ENCODE measurements around the gene BRD3.
"Not testable (repeated sequence)": the region's sequence is repeated elsewhere in the genome, so short reads cannot be mapped to it uniquely, and the experiment has no call there.

BRD3 gene

DNA sequence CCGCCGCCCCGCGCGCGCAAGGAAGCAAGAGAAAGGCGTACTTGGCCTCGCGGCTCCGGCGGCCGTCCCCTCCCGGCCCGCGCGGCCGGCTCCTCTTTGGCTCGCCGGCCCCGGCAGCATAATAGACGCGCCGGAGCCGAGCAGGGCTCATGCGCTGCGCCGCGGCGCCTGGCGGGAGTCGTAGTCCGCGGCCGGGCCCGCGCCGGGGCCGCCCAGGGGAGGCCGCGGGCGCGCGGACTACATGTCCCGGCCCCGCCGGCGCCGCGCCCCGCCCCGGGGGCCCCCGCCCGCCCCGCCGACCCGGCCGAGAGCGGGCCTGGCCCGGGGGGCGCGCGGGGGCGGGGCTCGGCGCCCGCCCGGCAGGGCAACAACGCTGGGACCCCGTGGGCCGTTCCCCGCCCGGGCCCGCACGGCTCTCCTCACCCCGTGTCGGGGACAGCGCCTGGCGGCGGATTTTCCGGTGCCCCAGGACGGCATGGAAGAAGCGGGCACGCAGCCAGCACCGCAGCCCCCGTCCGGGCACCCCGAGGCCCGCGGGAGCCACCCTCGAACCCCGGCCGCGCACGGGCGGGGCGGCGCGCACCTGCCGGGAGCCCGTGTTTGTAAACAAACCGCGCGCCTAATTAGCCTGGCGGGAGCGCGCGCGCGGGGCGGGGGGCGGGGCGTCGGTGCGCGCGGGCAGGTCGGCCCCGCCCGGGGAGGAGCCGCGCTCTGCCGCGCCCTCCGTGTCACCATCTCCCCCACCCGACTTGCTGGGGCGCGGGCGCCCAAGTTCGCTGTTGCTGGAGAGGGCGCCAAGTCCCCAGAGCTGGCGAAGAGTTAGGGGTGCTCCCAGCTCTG, at the start of gene BRD3:
Gene BRD3 (minus strand): TSS at position 123 of the 840 bp plus-strand sequence. CDS start 14,549 bp downstream, outside the sequence.
- DNase-seq (ENCODE audit: low spot score), result peak; percentile 95

DNA sequence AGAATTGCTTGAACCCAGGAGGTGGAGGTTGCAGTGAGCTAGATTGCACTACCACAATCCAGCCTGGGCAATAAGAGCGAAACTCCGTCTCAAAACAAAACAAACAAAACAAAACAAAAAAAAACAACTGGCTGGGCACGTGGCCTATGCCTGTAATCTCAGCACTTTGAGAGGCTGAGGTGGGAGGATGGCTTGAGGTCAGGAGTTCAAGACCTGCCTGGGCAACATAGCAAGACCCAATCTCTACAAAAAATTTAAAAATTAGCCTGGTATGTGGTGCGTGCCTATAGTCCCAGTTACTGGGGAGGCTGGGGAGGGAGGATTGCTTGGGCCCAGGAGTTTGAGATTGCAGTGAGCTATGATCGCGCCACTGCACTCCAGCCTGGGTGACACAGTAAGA, 44.7 kb upstream of the BRD3 start:
- DNase-seq (ENCODE audit: low spot score), result no peak

DNA sequence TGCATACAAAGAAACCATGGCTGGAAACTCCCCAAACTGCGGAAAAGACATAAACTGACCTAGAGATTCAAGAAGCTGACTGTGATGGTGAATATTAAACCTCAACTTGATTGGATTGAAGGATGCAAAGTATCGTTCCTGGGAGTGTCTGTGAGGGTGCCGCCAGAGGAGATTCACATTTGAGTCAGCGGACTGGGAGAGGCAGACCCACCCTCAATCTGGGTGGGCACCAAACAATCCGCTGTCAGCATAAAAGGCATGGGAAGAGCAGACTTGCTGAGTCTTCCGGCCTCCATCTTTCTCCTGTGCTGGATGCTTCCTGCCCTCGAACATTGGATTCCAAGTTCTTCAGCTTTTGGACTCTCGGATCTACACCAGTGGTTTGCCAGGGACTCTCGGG, 43.2 kb upstream of the BRD3 start:
- DNase-seq (ENCODE audit: low spot score), result no peak

DNA sequence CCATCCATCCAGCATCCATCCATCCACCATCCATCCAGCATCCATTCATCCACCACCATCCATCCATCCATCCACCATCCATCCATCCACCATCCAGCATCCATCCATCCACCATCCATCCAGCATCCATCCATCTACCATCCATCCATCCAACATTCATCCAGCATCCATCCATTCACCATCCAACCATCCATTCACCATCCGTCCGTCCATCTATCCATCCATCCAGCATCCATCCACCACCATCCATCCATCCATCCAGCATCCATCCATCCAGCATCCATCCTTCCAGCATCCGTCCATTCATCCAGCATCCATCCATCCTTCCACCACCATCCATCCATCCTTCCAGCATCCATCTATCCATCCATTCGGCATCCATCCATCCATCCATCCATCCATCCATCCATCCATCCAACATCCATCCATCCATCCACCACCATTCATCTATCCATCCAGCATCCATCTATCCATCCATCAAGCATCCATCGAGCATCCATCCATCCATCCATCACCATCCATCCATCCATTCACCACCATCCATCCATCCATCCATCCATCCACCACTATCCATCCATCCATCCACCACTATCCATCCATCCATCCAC, 35.7 kb upstream of the BRD3 start:
- DNase-seq (ENCODE audit: low spot score), result no peak

DNA sequence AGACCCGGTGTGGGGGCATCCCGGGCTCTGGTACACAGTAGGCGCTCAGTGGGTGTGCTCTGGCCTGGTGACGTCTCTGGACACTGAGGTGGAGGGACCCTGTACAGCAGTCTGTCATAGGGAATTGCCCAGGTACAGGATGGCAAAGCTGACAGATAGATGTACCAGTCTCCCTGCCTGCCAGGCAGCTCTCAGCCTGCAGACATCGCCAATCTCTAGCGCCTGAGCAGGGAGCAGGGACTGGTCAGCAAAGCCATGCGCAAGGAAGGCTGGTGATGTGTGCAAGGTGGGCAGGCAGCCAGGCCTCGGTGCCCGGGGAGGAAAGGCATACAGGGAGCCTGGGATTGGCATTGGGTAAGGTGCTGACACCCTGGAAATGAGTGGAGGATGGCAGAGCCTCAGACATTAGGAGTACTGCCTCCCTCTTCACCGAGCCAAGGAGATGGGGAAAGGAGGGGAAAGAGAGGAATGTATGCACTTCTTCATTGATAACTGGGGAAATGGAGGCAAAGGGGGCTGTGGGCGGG, 33.9 kb upstream of the BRD3 start:
- DNase-seq (ENCODE audit: low spot score), result no peak

DNA sequence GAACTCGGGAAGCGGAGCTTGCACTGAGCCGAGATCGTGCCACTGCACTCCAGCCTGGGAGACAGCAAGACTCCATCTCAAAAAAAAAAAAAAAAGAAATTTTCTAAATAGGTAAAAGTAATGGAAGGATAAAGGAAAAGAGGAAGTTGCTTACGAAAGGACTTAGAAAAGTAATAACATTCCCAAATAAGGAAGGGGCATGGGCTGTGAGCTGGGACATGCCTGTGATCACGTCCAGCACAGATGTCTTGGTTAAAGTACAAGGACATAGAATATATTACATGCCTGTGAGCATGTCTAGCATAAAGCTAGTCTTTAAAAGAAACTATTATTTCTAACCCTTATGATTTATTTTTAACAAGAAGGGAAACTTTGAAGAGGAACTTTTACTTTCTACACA, 33.3 kb upstream of the BRD3 start:
- DNase-seq (ENCODE audit: low spot score), result not testable (repeated sequence)

DNA sequence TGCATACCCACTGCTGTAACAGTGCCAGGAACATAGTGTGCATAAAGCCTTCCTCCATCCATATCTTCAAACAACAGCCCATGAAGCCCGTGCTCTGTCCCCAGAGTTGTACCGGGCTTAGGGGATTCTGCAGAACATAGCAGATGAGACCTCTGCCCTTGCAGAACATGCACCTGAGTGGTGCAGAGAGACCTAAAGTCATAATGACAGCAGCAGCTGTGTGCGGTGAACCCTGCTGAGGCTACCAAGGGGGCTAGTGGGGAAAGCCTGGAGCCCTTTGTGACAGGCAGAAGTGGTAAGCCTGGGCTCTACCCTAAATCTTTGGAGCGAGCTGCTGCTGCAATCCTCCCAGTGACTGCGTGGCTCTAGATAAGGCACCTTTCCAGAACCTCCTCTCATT, 32.2 kb upstream of the BRD3 start:
- DNase-seq (ENCODE audit: low spot score), result no peak

DNA sequence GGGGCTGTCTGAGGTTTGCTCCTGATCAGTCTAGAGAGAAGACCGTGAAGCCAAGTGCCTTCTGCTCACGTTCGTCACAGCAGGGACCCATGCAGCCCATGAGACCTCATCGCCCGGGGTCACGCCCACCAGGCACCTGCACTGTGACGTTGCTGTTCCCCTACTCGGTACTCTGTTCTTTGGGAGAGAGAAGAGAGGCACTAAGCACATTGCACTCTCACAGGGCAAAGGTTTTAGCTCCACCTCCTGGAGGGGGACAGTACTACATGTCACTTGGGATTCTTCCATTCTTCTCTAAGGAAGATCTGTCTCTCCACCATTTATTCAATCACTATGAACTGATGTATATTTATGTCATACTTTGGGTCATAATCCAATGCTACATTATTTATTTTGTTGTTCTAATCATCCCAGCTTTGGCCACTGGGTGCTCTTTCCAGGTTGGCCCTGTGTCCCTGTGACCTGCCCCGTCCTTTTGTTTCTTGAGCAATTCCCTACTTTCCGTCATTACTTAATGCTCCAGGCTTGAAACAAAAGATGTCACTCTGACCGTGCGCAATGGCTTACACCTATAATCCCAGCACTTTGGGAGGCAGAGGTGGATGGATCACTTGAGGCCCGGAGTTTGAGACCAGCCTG, 31.4 kb upstream of the BRD3 start:
- peak; percentile 48 for DNase-seq (ENCODE audit: low spot score)

DNA sequence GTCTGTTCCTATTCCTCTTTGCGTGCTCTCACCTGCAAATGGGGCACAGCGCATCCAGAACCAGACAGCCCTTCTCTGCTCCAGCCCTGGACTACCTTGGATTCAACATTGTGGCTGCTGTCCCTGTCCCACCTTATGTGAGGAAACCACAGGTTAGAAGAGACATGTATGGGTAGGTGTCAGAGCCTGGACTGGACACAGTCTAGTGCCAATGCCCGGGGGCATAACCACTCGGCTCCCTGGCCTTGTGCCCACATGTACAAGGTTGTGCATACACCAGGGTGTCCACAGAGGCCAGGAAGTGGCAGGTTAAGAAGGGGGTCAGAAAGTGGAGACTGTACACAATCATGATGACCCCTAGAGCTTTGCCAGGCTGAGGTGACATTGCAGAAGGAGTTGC, 22.1 kb upstream of the BRD3 start:
- DNase-seq (ENCODE audit: low spot score), result no peak

DNA sequence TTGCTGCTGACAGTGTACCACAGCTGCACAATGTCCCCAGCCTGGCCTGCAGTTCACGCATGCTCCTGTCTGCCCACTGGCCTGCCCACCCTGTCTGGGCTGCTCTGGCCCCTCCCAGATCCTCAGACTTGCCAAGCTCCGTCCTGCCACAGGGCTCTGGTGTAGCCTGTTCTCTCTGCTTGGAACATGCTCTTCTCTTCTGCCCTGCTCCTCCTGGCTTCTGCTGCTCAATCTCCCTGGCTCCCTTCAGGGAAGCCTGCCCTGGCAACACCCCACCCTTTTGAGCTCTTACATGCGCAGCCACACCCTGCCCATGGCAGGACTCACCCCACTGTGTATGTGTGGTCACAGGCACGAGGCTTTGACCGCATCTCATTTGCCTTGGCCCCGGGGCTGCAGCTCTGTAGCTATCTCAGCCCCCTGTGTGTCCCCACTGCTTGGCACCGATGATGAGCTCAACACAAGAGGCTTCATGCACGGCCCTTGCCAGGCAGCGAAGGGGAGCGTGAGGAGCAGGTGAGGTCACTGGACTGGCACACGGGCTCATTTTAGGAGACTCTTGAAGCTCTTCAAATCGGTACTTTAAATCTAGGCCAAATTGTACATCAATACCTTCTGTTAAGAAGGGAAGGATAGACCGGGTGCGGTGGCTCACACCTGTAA, 20.4 kb upstream of the BRD3 start:
- DNase-seq (ENCODE audit: low spot score), result no peak

DNA sequence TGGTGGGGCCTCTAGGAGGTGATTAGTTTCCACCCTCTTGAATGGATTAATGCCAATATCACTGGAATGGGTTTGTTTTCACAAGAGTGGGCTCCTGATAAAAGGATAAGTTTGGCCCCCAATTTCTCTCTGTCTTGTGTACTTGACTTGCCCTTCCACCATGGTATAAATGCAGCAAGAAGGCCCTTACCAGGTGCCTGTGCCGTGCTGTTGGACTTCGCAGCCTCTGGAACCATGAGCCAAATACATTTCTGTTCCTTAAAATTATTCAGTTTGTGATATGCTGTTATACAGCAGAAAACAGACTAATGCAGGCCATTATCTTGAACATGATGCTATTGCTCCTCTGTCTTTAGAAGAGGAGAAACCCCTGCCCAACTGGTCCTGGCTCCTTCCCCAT, 17.8 kb upstream of the BRD3 start:
- DNase-seq (ENCODE audit: low spot score), result no peak

DNA sequence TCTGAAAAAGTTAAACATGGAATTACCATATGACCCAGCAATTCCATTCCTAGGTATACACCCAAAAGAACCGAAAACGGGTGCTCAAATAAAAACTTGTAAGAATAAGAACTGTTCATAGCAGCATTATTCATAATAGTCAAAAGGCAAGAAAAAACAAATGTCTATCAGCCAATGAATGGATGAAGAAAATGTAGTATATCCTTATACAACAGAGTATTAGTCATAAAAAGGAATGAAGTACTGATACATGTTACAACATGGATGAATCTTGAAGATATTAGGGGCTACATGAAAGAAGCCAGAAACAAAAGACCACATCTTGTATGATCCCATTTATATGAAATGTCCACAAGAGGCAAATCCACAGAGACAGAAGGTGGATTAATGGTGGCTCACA, 15.6 kb upstream of the BRD3 start:
- no peak for DNase-seq (ENCODE audit: low spot score)

DNA sequence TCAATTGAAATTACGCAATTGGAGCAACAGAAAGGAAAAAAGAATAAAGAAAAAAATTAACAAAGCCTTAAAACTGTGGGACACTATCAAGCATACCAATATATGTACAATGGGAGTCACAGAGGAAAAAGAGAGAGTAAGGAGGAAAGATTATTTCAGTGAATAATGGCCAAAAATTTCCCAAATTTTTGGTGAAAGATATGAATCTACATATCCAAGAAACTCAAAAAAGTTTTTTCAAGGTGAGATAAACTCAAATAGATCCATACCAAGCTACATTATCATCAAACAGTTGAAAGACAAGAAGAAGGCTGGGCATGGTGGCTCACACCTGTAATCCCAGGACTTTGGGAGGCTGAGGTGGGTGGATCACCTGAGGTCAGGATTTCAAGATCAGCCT, 8.8 kb upstream of the BRD3 start:
- DNase-seq (ENCODE audit: low spot score), result no peak

DNA sequence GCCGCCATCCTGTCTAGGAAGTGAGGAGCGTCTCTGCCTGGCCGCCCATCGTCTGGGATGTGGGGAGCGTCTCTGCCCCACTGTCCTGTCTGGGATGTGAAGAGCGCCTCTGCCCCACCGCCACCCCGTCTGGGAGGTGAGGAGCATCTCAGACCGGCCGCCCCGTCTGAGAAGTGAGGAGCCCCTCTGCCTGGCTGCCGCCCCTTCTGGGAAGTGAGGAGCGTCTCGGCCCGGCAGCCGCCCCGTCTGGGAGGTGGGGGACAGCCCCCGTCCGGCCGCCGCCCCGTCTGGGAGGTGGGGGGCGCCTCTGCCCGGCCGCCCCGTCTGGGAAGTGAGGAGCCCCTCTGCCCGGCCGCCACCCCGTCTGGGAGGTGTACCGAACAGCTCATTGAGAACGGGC, 7.9 kb upstream of the BRD3 start:
- not testable (repeated sequence) for DNase-seq (ENCODE audit: low spot score)

DNA sequence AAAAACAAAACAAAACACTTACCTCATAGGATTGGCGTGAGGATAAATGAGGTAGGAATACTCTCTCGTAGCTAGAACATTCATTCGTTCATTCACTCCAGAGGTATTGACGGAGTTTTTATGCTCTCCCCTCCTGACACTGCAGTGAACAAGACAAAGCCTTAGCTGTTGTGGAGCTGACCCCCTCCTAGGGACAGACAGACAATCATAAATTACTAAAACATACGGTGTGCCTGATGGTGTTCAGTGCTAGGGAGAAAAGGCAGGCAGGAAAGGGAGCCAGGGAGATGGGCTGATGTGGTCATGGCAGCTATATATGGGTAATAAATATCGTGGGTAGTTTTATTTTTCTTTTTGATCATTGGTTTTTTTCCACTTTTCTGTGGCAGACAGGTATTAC, 5.7 kb upstream of the BRD3 start:
- DNase-seq (ENCODE audit: low spot score), result no peak

DNA sequence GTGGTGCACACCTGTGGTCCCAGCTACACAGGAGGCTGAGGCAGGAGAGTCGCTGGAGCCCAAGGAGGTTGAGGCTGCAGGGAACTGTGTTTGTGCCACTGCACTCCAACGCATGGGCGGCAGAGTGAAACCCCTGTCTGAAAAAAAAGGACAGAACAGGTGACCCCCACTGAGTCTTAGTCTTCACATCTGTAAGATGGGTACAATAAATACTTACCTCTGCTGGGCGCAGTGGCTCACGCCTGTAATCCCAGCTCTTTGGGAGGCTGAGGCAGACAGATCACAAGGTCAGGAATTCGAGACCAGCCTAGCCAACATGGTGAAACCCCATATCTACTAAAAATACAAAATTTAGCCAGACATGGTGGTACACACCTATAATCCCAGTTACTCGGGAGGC, 4.9 kb upstream of the BRD3 start:
- DNase-seq (ENCODE audit: low spot score), result not testable (repeated sequence)

DNA sequence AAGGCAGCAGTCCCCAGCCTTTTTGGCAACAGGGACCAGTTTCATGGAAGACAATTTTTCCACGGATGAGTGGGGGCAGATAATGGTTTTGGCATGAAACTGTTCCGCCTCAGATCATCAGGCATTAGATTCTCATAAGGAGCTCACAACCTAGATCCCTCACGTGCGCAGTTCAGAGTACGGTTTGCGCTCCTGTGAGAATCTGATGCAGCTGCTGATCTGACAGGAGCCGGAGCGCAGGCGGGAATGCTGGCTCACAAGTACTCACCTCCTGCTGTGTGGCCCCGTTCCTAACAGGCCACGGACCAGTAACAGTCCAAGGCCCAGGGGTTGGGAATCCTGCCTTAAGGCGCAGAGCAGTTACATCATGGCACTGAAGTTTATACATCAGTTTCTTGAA, 3.3 kb upstream of the BRD3 start:
- no peak for DNase-seq (ENCODE audit: low spot score)

DNA sequence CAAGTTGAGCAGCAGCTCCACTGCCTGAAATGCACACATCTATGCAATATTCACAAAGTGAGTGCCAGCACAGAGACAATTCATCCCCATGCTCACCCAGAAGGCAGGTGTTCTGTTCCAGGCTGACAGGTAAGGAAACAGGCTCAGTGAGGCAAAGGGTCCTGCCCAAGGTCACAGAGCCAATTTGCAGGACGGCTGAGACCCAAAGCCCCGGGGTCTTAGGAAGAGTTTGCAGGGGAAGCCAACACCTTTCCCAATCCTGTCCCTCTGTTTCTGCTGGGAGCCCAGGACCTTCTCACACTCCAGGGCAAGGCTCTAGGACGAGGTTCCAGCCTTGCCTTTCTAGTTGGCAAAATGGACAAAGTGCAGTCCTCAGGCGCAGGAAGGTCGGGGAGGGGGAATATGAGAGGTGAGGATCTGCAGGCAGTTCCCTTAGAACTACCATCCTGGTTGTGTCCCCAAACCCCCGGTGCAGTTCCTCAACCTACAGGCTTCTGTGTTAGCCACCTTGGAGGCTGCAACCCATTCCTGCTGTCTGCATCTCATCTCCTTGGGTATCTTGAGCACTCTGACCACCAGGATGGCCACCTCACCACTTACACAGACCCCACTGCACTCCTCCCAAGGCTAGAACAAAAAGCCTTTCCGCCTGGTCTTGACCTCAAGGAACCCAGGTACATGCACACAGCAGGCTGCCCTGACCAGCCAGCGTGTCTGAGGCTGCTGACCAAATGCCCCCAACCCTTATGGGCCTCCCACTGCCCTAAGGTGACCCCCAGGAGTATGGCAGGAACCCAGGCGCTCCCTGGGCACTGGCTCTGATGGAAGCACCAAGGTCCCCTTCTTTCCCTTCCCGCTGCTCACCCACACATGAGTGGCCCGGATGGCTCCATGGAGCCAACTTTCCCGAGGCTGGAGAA, 1.9 kb upstream of the BRD3 start:
- DNase-seq (ENCODE audit: low spot score), result no peak

DNA sequence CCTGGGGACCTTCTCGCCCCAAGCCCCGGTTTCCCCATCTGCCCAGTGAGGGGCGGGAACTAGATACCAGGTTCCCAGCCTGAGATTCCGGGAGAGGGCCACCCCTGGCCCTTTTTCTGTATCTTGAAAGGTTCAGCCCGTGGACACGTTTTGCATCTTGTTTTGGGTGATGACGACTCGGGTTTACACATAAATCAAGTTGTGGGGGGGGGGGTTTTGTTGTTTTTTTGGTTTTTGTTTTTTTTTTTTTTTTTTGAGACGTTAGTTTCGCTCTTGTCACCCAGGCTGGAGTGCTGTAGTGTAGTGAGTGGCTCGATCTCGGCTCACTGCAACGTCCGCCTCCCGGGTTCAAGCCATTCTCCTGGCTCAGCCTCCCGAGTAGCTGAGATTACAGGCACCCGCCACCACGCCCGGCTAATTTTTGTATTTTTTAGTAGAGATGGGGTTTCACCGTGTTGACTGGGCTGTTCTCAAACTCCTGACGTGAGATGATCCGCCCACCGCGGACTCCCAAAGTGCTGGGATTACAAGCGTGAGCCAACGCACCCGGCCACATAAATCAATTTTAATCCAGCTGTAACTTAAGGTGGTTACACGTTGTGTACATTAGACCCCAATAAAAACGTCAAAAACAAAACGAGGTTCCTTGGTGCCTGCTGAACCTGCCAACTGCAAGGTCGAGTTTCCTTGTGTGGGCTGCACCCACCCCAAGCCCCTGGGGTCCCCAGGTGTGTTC, 1.1 kb upstream of the BRD3 start:
- no peak for DNase-seq (ENCODE audit: low spot score)

Measured in AG08395 (cell line).